SK-N-SH treated with all-trans-retinoic acid at 6 μM for 48 hours (cell line): Measurements from ENCODE around the gene GDF3.
"Not testable (repeated sequence)": the region's sequence is repeated elsewhere in the genome, so short reads cannot be mapped to it uniquely, and the experiment has no call there.

Source experiments
- ATAC-seq: fragments of 200-7000 bp; cut with Tn5 transposase; 3 replicates; pipeline ENCODE4 v1.9.1; 2020; ENCODE audit warnings: mild to moderate bottlenecking, moderate library complexity
- SNAI2 ChIP-seq: fragments of 250-450 bp; sonication (Bioruptor Pico); IDR thresholded peaks from 2 replicates; pipeline ENCODE4 v1.5.0; 2020; ENCODE audit warnings: mild to moderate bottlenecking, moderate library complexity
- TCF4 ChIP-seq: fragments of 250-450 bp; sonication (Bioruptor Pico); IDR thresholded peaks from 2 replicates; pipeline ENCODE4 v1.8.0; 2021; ENCODE audit warnings: mild to moderate bottlenecking, moderate library complexity, borderline replicate concordance
- TOX ChIP-seq: fragments of 250-450 bp; sonication (Bioruptor Pico); IDR thresholded peaks from 2 replicates; pipeline ENCODE4 v1.8.0; 2021; ENCODE audit warnings: mild to moderate bottlenecking, moderate library complexity, borderline replicate concordance
- ZFP3 ChIP-seq: fragments of 250-450 bp; sonication (Bioruptor Pico); IDR thresholded peaks from 2 replicates; pipeline ENCODE4 v1.5.0; 2020; ENCODE audit warnings: mild to moderate bottlenecking, moderate library complexity
- ZFP30 ChIP-seq: fragments of 450-650 bp; formaldehyde crosslinking; IDR thresholded peaks from 2 replicates; pipeline ENCODE4 v1.5.0; 2022; ENCODE audit warnings: mild to moderate bottlenecking, moderate library complexity
- ZNF565 ChIP-seq: fragments of 450-650 bp; formaldehyde crosslinking; conservative IDR thresholded peaks from 2 replicates; pipeline ENCODE4 v1.5.0; 2020; ENCODE audit warnings: low read depth, mild to moderate bottlenecking, moderate library complexity
- ZNF70 ChIP-seq: fragments of 450-650 bp; formaldehyde crosslinking; IDR thresholded peaks from 2 replicates; pipeline ENCODE4 v1.5.0; 2020; ENCODE audit warnings: mild to moderate bottlenecking, moderate library complexity
- ZNF8 ChIP-seq: fragments of 450-650 bp; formaldehyde crosslinking; IDR thresholded peaks from 2 replicates; pipeline ENCODE4 v1.5.0; 2020; ENCODE audit warnings: mild to moderate bottlenecking, moderate library complexity
- TF ChIP-seq, protein P1 (sequence below): fragments of 250-450 bp; sonication (Bioruptor Pico); IDR thresholded peaks from 2 replicates; pipeline ENCODE4 v1.5.1; 2020; ENCODE audit warnings: low read depth, mild to moderate bottlenecking, moderate library complexity
- TF ChIP-seq, protein P2 (sequence below): fragments of 250-450 bp; sonication (Bioruptor Pico); IDR thresholded peaks from 2 replicates; pipeline ENCODE4 v1.5.0; 2020; ENCODE audit warnings: mild to moderate bottlenecking, moderate library complexity

The GDF3 gene

DNA sequence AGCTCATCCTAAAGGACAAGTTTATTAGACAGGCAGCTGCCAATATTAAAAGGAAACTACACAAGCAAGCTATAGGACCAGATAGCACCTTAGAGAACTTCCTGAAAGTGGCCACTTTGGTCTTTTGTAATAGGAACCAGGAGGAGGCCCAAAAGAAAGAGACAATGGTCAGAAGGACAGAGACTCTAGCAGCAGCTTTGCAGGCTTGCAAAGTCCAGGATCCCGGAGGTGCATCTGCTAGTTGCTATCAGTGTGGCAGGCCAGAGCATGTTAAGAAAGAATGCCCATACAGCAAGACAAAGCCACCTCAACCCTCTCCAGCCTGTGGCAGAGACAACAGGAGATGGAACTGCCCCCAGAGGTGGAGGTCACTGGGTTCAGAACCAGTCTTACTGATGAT, 53.3 kb downstream of the GDF3 start (continued):
- TF ChIP-seq, protein P1, sequence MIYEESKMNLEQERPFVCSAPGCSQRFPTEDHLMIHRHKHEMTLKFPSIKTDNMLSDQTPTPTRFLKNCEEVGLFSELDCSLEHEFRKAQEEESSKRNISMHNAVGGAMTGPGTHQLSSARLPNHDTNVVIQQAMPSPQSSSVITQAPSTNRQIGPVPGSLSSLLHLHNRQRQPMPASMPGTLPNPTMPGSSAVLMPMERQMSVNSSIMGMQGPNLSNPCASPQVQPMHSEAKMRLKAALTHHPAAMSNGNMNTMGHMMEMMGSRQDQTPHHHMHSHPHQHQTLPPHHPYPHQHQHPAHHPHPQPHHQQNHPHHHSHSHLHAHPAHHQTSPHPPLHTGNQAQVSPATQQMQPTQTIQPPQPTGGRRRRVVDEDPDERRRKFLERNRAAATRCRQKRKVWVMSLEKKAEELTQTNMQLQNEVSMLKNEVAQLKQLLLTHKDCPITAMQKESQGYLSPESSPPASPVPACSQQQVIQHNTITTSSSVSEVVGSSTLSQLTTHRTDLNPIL (CRISPR knock-in tag), result no peak
- TF ChIP-seq SNAI2 (CRISPR knock-in tag), result no peak
- no peak for TF ChIP-seq ZFP3 (CRISPR knock-in tag)
- TF ChIP-seq TCF4 (CRISPR knock-in tag), result no peak
- TF ChIP-seq, protein P2, sequence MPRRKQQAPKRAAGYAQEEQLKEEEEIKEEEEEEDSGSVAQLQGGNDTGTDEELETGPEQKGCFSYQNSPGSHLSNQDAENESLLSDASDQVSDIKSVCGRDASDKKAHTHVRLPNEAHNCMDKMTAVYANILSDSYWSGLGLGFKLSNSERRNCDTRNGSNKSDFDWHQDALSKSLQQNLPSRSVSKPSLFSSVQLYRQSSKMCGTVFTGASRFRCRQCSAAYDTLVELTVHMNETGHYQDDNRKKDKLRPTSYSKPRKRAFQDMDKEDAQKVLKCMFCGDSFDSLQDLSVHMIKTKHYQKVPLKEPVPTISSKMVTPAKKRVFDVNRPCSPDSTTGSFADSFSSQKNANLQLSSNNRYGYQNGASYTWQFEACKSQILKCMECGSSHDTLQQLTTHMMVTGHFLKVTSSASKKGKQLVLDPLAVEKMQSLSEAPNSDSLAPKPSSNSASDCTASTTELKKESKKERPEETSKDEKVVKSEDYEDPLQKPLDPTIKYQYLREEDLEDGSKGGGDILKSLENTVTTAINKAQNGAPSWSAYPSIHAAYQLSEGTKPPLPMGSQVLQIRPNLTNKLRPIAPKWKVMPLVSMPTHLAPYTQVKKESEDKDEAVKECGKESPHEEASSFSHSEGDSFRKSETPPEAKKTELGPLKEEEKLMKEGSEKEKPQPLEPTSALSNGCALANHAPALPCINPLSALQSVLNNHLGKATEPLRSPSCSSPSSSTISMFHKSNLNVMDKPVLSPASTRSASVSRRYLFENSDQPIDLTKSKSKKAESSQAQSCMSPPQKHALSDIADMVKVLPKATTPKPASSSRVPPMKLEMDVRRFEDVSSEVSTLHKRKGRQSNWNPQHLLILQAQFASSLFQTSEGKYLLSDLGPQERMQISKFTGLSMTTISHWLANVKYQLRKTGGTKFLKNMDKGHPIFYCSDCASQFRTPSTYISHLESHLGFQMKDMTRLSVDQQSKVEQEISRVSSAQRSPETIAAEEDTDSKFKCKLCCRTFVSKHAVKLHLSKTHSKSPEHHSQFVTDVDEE (CRISPR knock-in tag), result no peak
- no peak for TF ChIP-seq ZNF565
- TF ChIP-seq ZNF70 (CRISPR knock-in tag), result no peak
- TF ChIP-seq ZNF8 (CRISPR knock-in tag), result no peak
- TF ChIP-seq TOX, result no peak
- TF ChIP-seq ZFP30 (CRISPR knock-in tag), result no peak

DNA sequence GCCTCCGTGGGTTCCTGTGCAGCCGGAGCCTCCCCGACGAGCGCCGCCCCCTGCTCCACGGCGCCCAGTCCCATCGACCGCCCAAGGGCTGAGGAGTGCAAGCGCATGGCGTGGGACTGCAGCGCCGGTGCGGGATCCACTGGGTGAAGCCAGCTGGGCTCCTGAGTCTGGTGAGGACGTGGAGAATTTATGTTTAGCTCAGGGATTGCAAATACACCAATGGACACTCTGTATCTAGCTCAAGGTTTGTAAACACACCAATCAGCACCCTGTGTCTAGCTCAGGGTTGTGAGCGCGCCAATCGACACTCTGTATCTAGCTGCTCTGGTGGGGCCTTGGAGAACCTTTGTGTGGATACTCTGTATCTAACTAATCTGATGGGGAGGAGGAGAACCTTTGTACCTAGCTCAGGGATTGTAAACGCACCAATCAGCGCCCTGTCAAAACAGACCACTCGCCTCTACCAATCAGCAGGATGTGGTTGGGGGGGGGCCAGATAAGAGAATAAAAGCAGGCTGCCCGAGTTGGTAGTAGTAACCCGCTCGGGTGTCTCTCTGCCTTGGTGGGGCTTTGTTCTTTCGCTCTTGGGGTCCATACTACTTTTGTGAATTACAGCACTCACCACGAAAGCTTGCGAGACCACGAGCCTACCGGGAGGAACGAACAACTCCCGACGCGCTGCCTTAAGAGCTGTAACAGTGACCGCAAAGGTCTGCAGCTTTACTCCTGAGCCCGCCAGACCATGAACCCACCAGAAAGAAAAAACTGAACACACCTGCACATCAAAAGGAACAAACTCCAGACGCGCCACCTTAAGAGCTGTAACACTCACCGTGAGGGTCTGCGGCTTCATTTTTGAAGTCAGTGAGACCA, 55.2 kb downstream of the GDF3 start:
- ATAC-seq, result not testable (repeated sequence)
